Right renal pelvis (tissue), 4 donors: ENCODE data around the gene TBCC. TPM values are rescaled to one million over a fixed set of nuclear protein-coding genes. Genes with fewer than 3 reads are reported as not detected.

Experiments used
- DNase-seq, 4 donors: peaks; one replicate each; pipeline ENCODE4 v3.0.0-alpha.2; 2013; ENCODE audit warnings: low read depth in 4 of 4, low spot score in 3 of 4, missing footprints in 1 of 4
- polyA plus RNA-seq, 4 donors: library from polyadenylated mRNA; unstranded; fragments of 120-200 nt; gene quantifications; one replicate each; pipeline ENCODE4 v1.2.1, GENCODE V29; 2013; ENCODE audit not compliant: insufficient read length in 4 of 4

TBCC gene
- polyA plus RNA-seq, 4 donors = 23.2 to 25.3 (median 23.6) TPM

- no peak for DNase-seq
These were observed 43.7 kb downstream of the TBCC start for GRCh38 chr6:42702200-42702599.

GRCh38 chr6:42698217-42698616 is 47.7 kb downstream of the TBCC start:
- no peak for DNase-seq

GRCh38 chr6:42697268-42697655 is 48.6 kb downstream of the TBCC start:
- no peak for DNase-seq

GRCh38 chr6:42696526-42697267 is 49.2 kb downstream of the TBCC start:
- no peak for DNase-seq

- no peak for DNase-seq
These were observed 51.3 kb downstream of the TBCC start for GRCh38 chr6:42694586-42694985.

Other genes starting within 250 kb of the TBCC start
- 10 to 100 TPM; 24.9 to 32.3 (median 28.2) TPM for gene UBR2, start 182.1 kb downstream of the TBCC start, polyA plus RNA-seq
- gene PRPH2, start 23.5 kb downstream of the TBCC start, polyA plus RNA-seq = 1 to 10 TPM; 1.8 to 4.3 (median 2.9) TPM
- 10 to 100 TPM; 14.7 to 18.1 (median 16.1) TPM for gene BICRAL, start 35.9 kb upstream of the TBCC start, polyA plus RNA-seq
- 100 to 1,000 TPM; 104 to 119 (median 111) TPM for gene RPL7L1, start 133.5 kb upstream of the TBCC start, polyA plus RNA-seq
- gene PTCRA, start 169.9 kb upstream of the TBCC start, polyA plus RNA-seq = under 1 TPM in 3 of 4 donors, not detected in 1; 0.15 to 0.36 (median 0.30) TPM
- 10 to 100 TPM; 54.2 to 65.9 (median 61.5) TPM for gene CNPY3, start 183.4 kb upstream of the TBCC start, polyA plus RNA-seq
- 1 to 10 TPM in 2 of 4 donors, under 1 TPM in 2; 0.72 to 1.1 (median 0.95) TPM for gene GNMT, start 214.7 kb upstream of the TBCC start, polyA plus RNA-seq
- 10 to 100 TPM; 20.5 to 24.5 (median 22.4) TPM for gene PEX6, start 233.1 kb upstream of the TBCC start, polyA plus RNA-seq
- 10 to 100 TPM; 63.3 to 70.8 (median 66.6) TPM for gene PPP2R5D, start 238.5 kb upstream of the TBCC start, polyA plus RNA-seq